K562 (cell line): Measurements from ENCODE around the gene C11orf58. TPM values are rescaled to one million over a fixed set of nuclear protein-coding genes. Genes with fewer than 3 reads are reported as not detected.

Source experiments
- ATF1 ChIP-seq, 2 experiments: fragments of 450-650 bp in 1 of 2; IDR thresholded peaks; 2 replicates each; pipeline ENCODE4 v1.6.1; 2016; ENCODE audit warnings: missing compliant biosample characterization in 1 of 2, missing genetic modification characterization in 1 of 2
- ATF6 ChIP-seq: sonication (generic); formaldehyde crosslinking; IDR thresholded peaks from 2 replicates; pipeline ENCODE4 v1.4.0; 2020; ENCODE audit warnings: mild to moderate bottlenecking, missing genetic modification reagents
- CBX3 ChIP-seq, 2 experiments: IDR thresholded peaks; 1 replicate in 1 of 2; 2 replicates in 1 of 2; pipeline ENCODE4 v1.6.1; 2012; ENCODE audit warnings: inconsistent platforms in 2 of 2, low read length in 2 of 2, borderline replicate concordance in 1 of 2, control low read depth in 1 of 2
- CHD7 ChIP-seq: fragments of 200-600 bp; sonication (generic); IDR thresholded peaks from one replicate; pipeline ENCODE4 v1.6.1; 2012; ENCODE audit warnings: mild to moderate bottlenecking, low read depth, low read length, inconsistent platforms
- GTF2E2 ChIP-seq: fragments of 200-800 bp; sonication (Bioruptor generic); IDR thresholded peaks from 2 replicates; pipeline ENCODE4 v1.6.1; 2016; ENCODE audit warnings: missing genetic modification characterization, missing compliant biosample characterization
- HDAC1 ChIP-seq, 2 experiments: fragments of 450-650 bp; IDR thresholded peaks; 2 replicates each; pipeline ENCODE4 v1.6.1; 2016 to 2017; ENCODE audit warnings: inconsistent platforms in 1 of 2, mild to moderate bottlenecking in 1 of 2, moderate library complexity in 1 of 2
- KAT7 ChIP-seq: sonication (generic); formaldehyde crosslinking; IDR thresholded peaks from 2 replicates; pipeline ENCODE4 v1.8.0; 2022; ENCODE audit warnings: missing genetic modification reagents, mild to moderate bottlenecking, borderline replicate concordance
- MXI1 ChIP-seq: IDR thresholded peaks from 2 replicates; pipeline ENCODE4 v1.6.1; 2011; ENCODE audit warnings: low read depth, mild to moderate bottlenecking, improper control_type of control experiment, low read length
- NFYB ChIP-seq: IDR thresholded peaks from 2 replicates; pipeline ENCODE4 v1.6.1; 2011; ENCODE audit warnings: mild to moderate bottlenecking, moderate library complexity; ENCODE audit not compliant: insufficient read length; ENCODE audit errors: extremely low read depth
- NR1H2 ChIP-seq: sonication (generic); formaldehyde crosslinking; IDR thresholded peaks from 2 replicates; pipeline ENCODE4 v1.4.0; 2020; ENCODE audit warnings: mild to moderate bottlenecking, missing genetic modification reagents
- PHF8 ChIP-seq: fragments of 200-600 bp; sonication (generic); IDR thresholded peaks from 2 replicates; pipeline ENCODE4 v1.6.1; 2012; ENCODE audit warnings: mixed run types, mild to moderate bottlenecking, inconsistent platforms, low read length, moderate library complexity, borderline replicate concordance
- RCOR1 ChIP-seq, 2 experiments: IDR thresholded peaks; 2 replicates each; pipeline ENCODE4 v1.6.1; 2012; ENCODE audit warnings: low read depth in 2 of 2, low read length in 2 of 2, borderline replicate concordance in 1 of 2, improper control_type of control experiment in 1 of 2
- RFX1 ChIP-seq: fragments of 450-650 bp; IDR thresholded peaks from 2 replicates; pipeline ENCODE4 v1.6.1; 2016; ENCODE audit warnings: mild to moderate bottlenecking, moderate library complexity
- polyA plus RNA-seq, 8 experiments: library from polyadenylated mRNA; depleted of rRNA in 4 of 8; stranded (reverse) in 5 of 8; unstranded in 3 of 8; fragments of >200 nt; fragmentation: Nextera tagmentation in 2 of 8; fragmentation: Illumina TruSeq in 1 of 8; extraction: Ambion mirVana in 2 of 8; extraction: Trizol in 1 of 8; gene quantifications; 2 replicates each; pipeline versions ENCODE4 v1.2.1 to v1.2.3, GENCODE V29; 2011 to 2014; ENCODE audit warnings: inconsistent platforms in 1 of 8, missing spikeins in 1 of 8
- total RNA-seq, 7 experiments: library from RNA; depleted of rRNA in 6 of 7; stranded (reverse); fragments of >200 nt in 6 of 7; fragmentation: Illumina TruSeq in 2 of 7; extraction: Trizol in 2 of 7; gene quantifications; 2 replicates each; pipeline versions ENCODE4 v1.2.1 to v1.2.3, GENCODE V29; 2011 to 2021; ENCODE audit warnings: low replicate concordance in 1 of 7

Gene C11orf58
- total and polyA plus RNA-seq, 9 of the 15 experiments (the other 6 are each of a cell fraction or from before 2014, with no cell fraction given) = 104 to 421 (median 247) TPM

- TF ChIP-seq CHD7 (no peak), CBX3 (IDR thresholded peaks at IDR 0.05; ENCODE audit: borderline replicate concordance in 1 of 2, low read length in 2 of 2) (0 out of 3 replicates have a peak, but pooled peaks of 1 of the 2 experiments have one; percentile 11), MXI1 (no peak), HDAC1 (IDR thresholded peaks at IDR 0.05) (0 out of 4 replicates have a peak, but pooled peaks of 1 of the 2 experiments have one; percentile 1), ATF6 (CRISPR knock-in tag) (0 out of 2 replicates have a peak, but pooled peaks have one; percentile 21), PHF8 (peak; percentile 43; the same call in 1 of the 2 replicates), KAT7 (CRISPR knock-in tag) (no peak), ATF1 (CRISPR knock-in tag; IDR thresholded peaks at IDR 0.05) (no peak), ATF1 (tag; IDR thresholded peaks at IDR 0.05) (no peak), NR1H2 (CRISPR knock-in tag) (0 out of 2 replicates have a peak, but pooled peaks have one; percentile 28), GTF2E2 (peak; percentile 19; the same call in 1 of the 2 replicates), RCOR1 (IDR thresholded peaks at IDR 0.05; ENCODE audit: borderline replicate concordance in 1 of 2, low read depth in 2 of 2, low read length in 2 of 2) (0 out of 4 replicates have a peak, but pooled peaks of 1 of the 2 experiments have one; percentile 7), NFYB (no peak), RFX1 (peak; percentile 54)
Observed at GRCh38 chr11:16738947-16739815, 734 bp downstream of the C11orf58 start (continued).
